ENCODE measurements around the gene DHX9. TPM values are rescaled to one million over a fixed set of nuclear protein-coding genes. Genes with fewer than 3 reads are reported as not detected.

DHX9 gene
- total RNA-seq, 1 experiment from 2014 or later: 191 TPM

DNA sequence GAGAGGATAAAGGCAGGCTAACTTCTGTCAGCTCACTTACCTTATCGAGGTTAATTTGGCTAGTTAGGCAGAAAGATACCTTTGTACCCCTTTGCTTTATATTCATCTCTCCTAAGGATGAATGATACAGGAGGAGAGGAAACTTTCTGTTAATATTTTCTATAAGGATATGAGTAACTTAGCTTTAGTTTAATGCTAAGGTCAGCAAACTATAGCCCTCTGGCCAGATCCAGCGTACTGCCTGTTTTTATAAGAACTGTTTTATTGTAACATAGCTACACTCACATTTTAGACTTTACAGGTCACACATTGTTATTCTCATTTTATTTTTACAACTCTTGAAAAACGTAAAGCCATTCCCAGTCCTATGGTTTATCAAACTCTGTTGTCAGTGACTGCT is 18.1 kb downstream of the DHX9 start:
- intact Hi-C loops (cut with micrococcal nuclease): no loop called here
- ATAC-seq (no peak), DNase-seq (no peak)
- Histone ChIP-seq H3K4me1 (ENCODE audit: insufficient read depth, low read length) (no peaks in the 10 kb centered on the region), H3K4me3 (ENCODE audit: low read length) (no peak overlapping the region), H2AFZ (ENCODE audit: low read length) (no peak overlapping the region), H3K4me2 (ENCODE audit: low read length) (no peak overlapping the region), H3K9me3 (ENCODE audit: low read length) (no peaks in the 10 kb centered on the region), H3K36me3 (ENCODE audit: low read depth, low read length) (peaks cover 95% of the 10 kb centered on the region), H3K79me2 (ENCODE audit: low read length) (peaks cover 18% of the 10 kb centered on the region), H3K27ac (ENCODE audit: low read length) (no peak overlapping the region), H3K9me2 (replicated peaks; ENCODE audit: low read length) (no peaks in the 10 kb centered on the region), H3K27me3 (ENCODE audit: low read length) (no peaks in the 10 kb centered on the region), H3K9ac (ENCODE audit: low read length) (no peak overlapping the region), H3F3A (ENCODE audit: low read length, unreplicated experiment) (no peaks in the 10 kb centered on the region), H4K20me1 (ENCODE audit: low read length) (peaks cover 21% of the 10 kb centered on the region)
- CTCF ChIA-PET: no interaction called here
- BruUV-seq (replicated peaks): no TSS peak
- TF ChIP-seq CTCF (conservative IDR thresholded peaks at IDR 0.05; ENCODE audit: low read depth, low read length) (no peak), EZH2phosphoT487 (IDR thresholded peaks at IDR 0.05; ENCODE audit: borderline replicate concordance, low read length) (no peak), EZH2 (IDR thresholded peaks at IDR 0.05; ENCODE audit: low read length, unreplicated experiment) (no peak)
- POLR2A ChIA-PET (ENCODE audit: unreplicated experiment): no interaction called here

- ATAC-seq (no peak), DNase-seq (no peak)
- Histone ChIP-seq H3K9ac (ENCODE audit: low read length) (no peak overlapping the region), H3K4me1 (ENCODE audit: insufficient read depth, low read length) (no peaks in the 10 kb centered on the region), H3K4me2 (ENCODE audit: low read length) (no peak overlapping the region), H3K27ac (ENCODE audit: low read length) (no peak overlapping the region), H3K27me3 (ENCODE audit: low read length) (no peaks in the 10 kb centered on the region), H3K36me3 (ENCODE audit: low read depth, low read length) (peaks cover 92% of the 10 kb centered on the region), H3K4me3 (ENCODE audit: low read length) (no peak overlapping the region), H3K79me2 (ENCODE audit: low read length) (0 out of 2 replicates have a peak, but pooled peaks cover 4% of the 10 kb centered on the region), H4K20me1 (ENCODE audit: low read length) (peaks cover 6% of the 10 kb centered on the region; the same call in 1 of the 2 replicates), H3K9me2 (replicated peaks; ENCODE audit: low read length) (no peaks in the 10 kb centered on the region), H2AFZ (ENCODE audit: low read length) (no peak overlapping the region), H3F3A (ENCODE audit: low read length, unreplicated experiment) (no peaks in the 10 kb centered on the region), H3K9me3 (ENCODE audit: low read length) (no peaks in the 10 kb centered on the region)
- POLR2A ChIA-PET (ENCODE audit: unreplicated experiment): no interaction called here
- intact Hi-C loops (cut with micrococcal nuclease): no loop called here
- CTCF ChIA-PET: no interaction called here
- TF ChIP-seq EZH2phosphoT487 (IDR thresholded peaks at IDR 0.05; ENCODE audit: borderline replicate concordance, low read length) (no peak), CTCF (conservative IDR thresholded peaks at IDR 0.05; ENCODE audit: low read depth, low read length) (no peak), EZH2 (IDR thresholded peaks at IDR 0.05; ENCODE audit: low read length, unreplicated experiment) (no peak)
- BruUV-seq (replicated peaks): no TSS peak
Measured at GRCh38 chr1:182860658-182861057, 21.5 kb downstream of the DHX9 start.

- no peak for TF ChIP-seq EZH2 (IDR thresholded peaks at IDR 0.05; ENCODE audit: low read length, unreplicated experiment)
- no peak for TF ChIP-seq EZH2phosphoT487 (IDR thresholded peaks at IDR 0.05; ENCODE audit: borderline replicate concordance, low read length)
- no peak for TF ChIP-seq CTCF (conservative IDR thresholded peaks at IDR 0.05; ENCODE audit: low read depth, low read length)
- no peak overlapping the region for H3K4me2 ChIP-seq (ENCODE audit: low read length)
- no peak overlapping the region for H3K4me3 ChIP-seq (ENCODE audit: low read length)
- BruUV-seq (replicated peaks): no TSS peak
- ATAC-seq (no peak), DNase-seq (no peak)
- no peaks in the 10 kb centered on the region for H3F3A ChIP-seq (ENCODE audit: low read length, unreplicated experiment)
- no peaks in the 10 kb centered on the region for H3K9me2 ChIP-seq (replicated peaks; ENCODE audit: low read length)
- no peaks in the 10 kb centered on the region for H3K9me3 ChIP-seq (ENCODE audit: low read length)
- ChIA-PET POLR2A (ENCODE audit: unreplicated experiment) (no interaction called here), CTCF (no interaction called here)
- H3K27me3 ChIP-seq (ENCODE audit: low read length): no peaks in the 10 kb centered on the region
- no peaks in the 10 kb centered on the region for H3K4me1 ChIP-seq (ENCODE audit: insufficient read depth, low read length)
- peaks cover 93% of the 10 kb centered on the region for H3K36me3 ChIP-seq (ENCODE audit: low read depth, low read length)
- no peak overlapping the region for H3K27ac ChIP-seq (ENCODE audit: low read length)
- no peak overlapping the region for H3K9ac ChIP-seq (ENCODE audit: low read length)
- intact Hi-C loops (cut with micrococcal nuclease): no loop called here
- 0 out of 2 replicates have a peak, but pooled peaks cover 4% of the 10 kb centered on the region for H3K79me2 ChIP-seq (ENCODE audit: low read length)
- H2AFZ ChIP-seq (ENCODE audit: low read length): no peak overlapping the region
- H4K20me1 ChIP-seq (ENCODE audit: low read length): peaks cover 6% of the 10 kb centered on the region; the same call in 1 of the 2 replicates
Measured at GRCh38 chr1:182861994-182862393, 22.8 kb downstream of the DHX9 start.

Data from PC-3 (cell line).